DMS53 (cell line): ENCODE data around the gene CNTN5.

Source experiments
- DNase-seq: peaks from one replicate; lab custom pipeline; 2025; lab: John Stamatoyannopoulos, UW

CNTN5 gene

GRCh38 chr11:99932684-99933083 is 911.9 kb downstream of the CNTN5 start:
- DNase-seq: no peak

- no peak for DNase-seq
Measured at GRCh38 chr11:99934008-99934407, 913.3 kb downstream of the CNTN5 start.

- peak; percentile 71 for DNase-seq
Measured at GRCh38 chr11:99937330-99937729, 916.6 kb downstream of the CNTN5 start.

GRCh38 chr11:99952816-99953215 is 932.1 kb downstream of the CNTN5 start:
- no peak for DNase-seq

GRCh38 chr11:99960536-99960935 is 939.8 kb downstream of the CNTN5 start:
- no peak for DNase-seq

- DNase-seq: no peak
Measured at GRCh38 chr11:99968336-99968735, 947.6 kb downstream of the CNTN5 start.

GRCh38 chr11:99973993-99974392 is 953.2 kb downstream of the CNTN5 start:
- no peak for DNase-seq

GRCh38 chr11:99979042-99979441 is 958.3 kb downstream of the CNTN5 start:
- DNase-seq: peak; percentile 60

- no peak for DNase-seq
Measured at GRCh38 chr11:99987821-99988470, 967.2 kb downstream of the CNTN5 start.

- no peak for DNase-seq
Measured at GRCh38 chr11:99988471-99988837, 967.7 kb downstream of the CNTN5 start.

GRCh38 chr11:100003985-100004384 is 983.2 kb downstream of the CNTN5 start:
- DNase-seq: no peak

GRCh38 chr11:100004541-100004940 is 983.8 kb downstream of the CNTN5 start:
- peak; percentile 31 for DNase-seq

GRCh38 chr11:100008417-100008816 is 987.7 kb downstream of the CNTN5 start:
- DNase-seq: peak; percentile 24

- peak; percentile 43 for DNase-seq
Measured at GRCh38 chr11:100009728-100010127, 989.0 kb downstream of the CNTN5 start.

GRCh38 chr11:100010393-100010792 is 989.6 kb downstream of the CNTN5 start:
- peak; percentile 10 for DNase-seq

- DNase-seq: no peak
Measured at GRCh38 chr11:100011697-100012096, 990.9 kb downstream of the CNTN5 start.

GRCh38 chr11:100013011-100013410 is 992.3 kb downstream of the CNTN5 start:
- no peak for DNase-seq

GRCh38 chr11:100031973-100032372 is 1011.2 kb downstream of the CNTN5 start:
- no peak for DNase-seq

- DNase-seq: no peak
Measured at GRCh38 chr11:100061006-100061405, 1040.3 kb downstream of the CNTN5 start.

GRCh38 chr11:100066399-100066798 is 1045.7 kb downstream of the CNTN5 start:
- DNase-seq: no peak

- DNase-seq: no peak
Measured at GRCh38 chr11:100068116-100068515, 1047.4 kb downstream of the CNTN5 start.

GRCh38 chr11:100072131-100072530 is 1051.4 kb downstream of the CNTN5 start:
- no peak for DNase-seq

- no peak for DNase-seq
Measured at GRCh38 chr11:100080381-100080780, 1059.6 kb downstream of the CNTN5 start.

GRCh38 chr11:100080821-100081220 is 1060.1 kb downstream of the CNTN5 start:
- DNase-seq: no peak
